Natural killer cell (primary cell): Measurements from ENCODE around the gene SPINK13. TPM values are rescaled to one million over a fixed set of nuclear protein-coding genes. Genes with fewer than 3 reads are reported as not detected.

Experiments used
- ATAC-seq, 3 donors: fragments of 150-1000 bp in 2 of 3; fragments of 200-7000 bp in 1 of 3; cut with Tn5 transposase; 1 replicate in 1 of 3; 2 replicates in 2 of 3; pipeline ENCODE4 v1.10.0; 2021; ENCODE audit warnings: mild to moderate bottlenecking in 2 of 3, moderate library complexity in 2 of 3
- DNase-seq, 2 donors: peaks; one replicate each; pipeline versions ENCODE4 v3.0.0 to v3.0.0-alpha.2; 2013 to 2021; ENCODE audit warnings: mixed read lengths in 1 of 2
- H3K27ac ChIP-seq: one replicate; pipeline ENCODE4 v1.5.1; 2013; ENCODE audit warnings: mild to moderate bottlenecking, low read length
- H3K27me3 ChIP-seq: one replicate; pipeline ENCODE4 v1.6.1; 2013; ENCODE audit warnings: low read length; ENCODE audit not compliant: control insufficient read depth, insufficient read depth
- H3K36me3 ChIP-seq: one replicate; pipeline ENCODE4 v1.6.1; 2013; ENCODE audit warnings: low read length; ENCODE audit not compliant: control insufficient read depth, insufficient read depth
- H3K4me1 ChIP-seq: one replicate; pipeline ENCODE4 v1.6.1; 2013; ENCODE audit warnings: low read length; ENCODE audit not compliant: control insufficient read depth, insufficient read depth
- H3K4me3 ChIP-seq: one replicate; pipeline ENCODE4 v1.5.1; 2013; ENCODE audit warnings: low read length
- H3K9me3 ChIP-seq: one replicate; pipeline ENCODE4 v1.6.1; 2013; ENCODE audit warnings: low read length; ENCODE audit not compliant: control insufficient read depth, insufficient read depth
- H3K27ac Mint-ChIP-seq, 2 donors: one replicate each; pipeline ENCODE4 v1.8.0; 2022; ENCODE audit warnings: mild to moderate bottlenecking in 2 of 2, mixed read lengths in 2 of 2, moderate library complexity in 1 of 2
- H3K27me3 Mint-ChIP-seq, 2 donors: one replicate each; pipeline ENCODE4 v1.8.0; 2022; ENCODE audit warnings: low read depth in 2 of 2, mixed read lengths in 2 of 2
- H3K36me3 Mint-ChIP-seq: one replicate; pipeline ENCODE4 v1.8.0; 2022; ENCODE audit warnings: mixed read lengths
- H3K4me1 Mint-ChIP-seq, 2 donors: one replicate each; pipeline ENCODE4 v1.8.0; 2022; ENCODE audit warnings: mixed read lengths in 2 of 2
- H3K4me3 Mint-ChIP-seq: one replicate; pipeline ENCODE4 v1.8.0; 2022; ENCODE audit warnings: mild to moderate bottlenecking, moderate library complexity, mixed read lengths
- H3K9me3 Mint-ChIP-seq, 2 donors: one replicate each; pipeline ENCODE4 v1.8.0; 2022; ENCODE audit warnings: mixed read lengths in 2 of 2
- WGBS: methylation state at CpG from one replicate; pipeline ENCODE4 v1.1.7; 2013; ENCODE audit warnings: missing lambda C conversion rate; ENCODE audit not compliant: insufficient coverage; 5-methylcytosine and 5-hydroxymethylcytosine counted together
- intact Hi-C: fragments of 100-400 bp; cut with micrococcal nuclease; formaldehyde crosslinking; loops from one replicate; pipeline ENCODE4 v1.14.2; 2022
- total RNA-seq, 4 donors: library from RNA; stranded (reverse); fragments of 120-200 nt in 1 of 4; gene quantifications; one replicate each; pipeline versions ENCODE4 v1.2.3 to v1.2.4, GENCODE V29; 2013 to 2022
- TF ChIP-seq, protein P1 (sequence below): fragments of 200-600 bp; IDR thresholded peaks from one replicate; pipeline ENCODE4 v1.8.0; 2022; ENCODE audit warnings: antibody characterized with exemption

The SPINK13 gene
- not detected for total RNA-seq
- total RNA-seq (2013), result not detected

DNA sequence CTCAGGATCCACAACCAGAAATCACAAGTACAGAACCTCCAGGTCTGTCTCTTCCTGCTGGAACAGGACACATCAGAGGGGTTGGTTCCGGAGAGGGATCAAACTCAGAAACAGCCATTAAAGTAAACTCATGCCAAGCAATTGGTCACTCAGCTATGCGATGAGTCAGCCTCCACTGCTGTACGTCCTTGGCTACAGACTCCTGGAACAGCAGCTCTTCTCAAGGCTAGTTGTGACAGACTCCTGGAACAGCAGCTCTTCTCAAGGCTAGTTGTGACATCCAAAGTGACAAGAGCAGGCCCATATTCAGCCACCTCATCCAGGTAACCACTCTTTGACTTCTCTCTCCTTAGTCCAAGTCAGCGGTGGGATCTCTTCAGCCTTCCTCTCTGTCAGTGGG, at the start of gene SPINK13:
Gene SPINK13 (plus strand): TSS at position 229 of the 400 bp plus-strand sequence. CDS start 1,279 bp downstream, outside the sequence.
- no peak within 1 kb of the TSS for H3K27ac ChIP-seq
- H3K27me3 Mint-ChIP-seq, result peaks cover 0 to 3% of the 10 kb centered on the region in 2 donors
- no peaks in the 10 kb centered on the region for H3K27me3 ChIP-seq
- 91% methylated on average over 4 of the region's 4 CpGs for WGBS
- ATAC-seq (no peak), DNase-seq (no peak)
- no peak within 1 kb of the TSS for H3K4me3 ChIP-seq
- no peaks in the 10 kb centered on the region for H3K4me1 ChIP-seq
- no peak within 1 kb of the TSS for H3K4me3 Mint-ChIP-seq
- no peaks in the 10 kb centered on the region for H3K36me3 Mint-ChIP-seq
- intact Hi-C loops, result no loop called here
- H3K9me3 ChIP-seq, result no peaks in the 10 kb centered on the region
- peaks cover 2 to 10% of the 10 kb centered on the region in 2 donors for H3K9me3 Mint-ChIP-seq
- H3K4me1 Mint-ChIP-seq, result no peaks in the 10 kb centered on the region
- TF ChIP-seq, protein P1, sequence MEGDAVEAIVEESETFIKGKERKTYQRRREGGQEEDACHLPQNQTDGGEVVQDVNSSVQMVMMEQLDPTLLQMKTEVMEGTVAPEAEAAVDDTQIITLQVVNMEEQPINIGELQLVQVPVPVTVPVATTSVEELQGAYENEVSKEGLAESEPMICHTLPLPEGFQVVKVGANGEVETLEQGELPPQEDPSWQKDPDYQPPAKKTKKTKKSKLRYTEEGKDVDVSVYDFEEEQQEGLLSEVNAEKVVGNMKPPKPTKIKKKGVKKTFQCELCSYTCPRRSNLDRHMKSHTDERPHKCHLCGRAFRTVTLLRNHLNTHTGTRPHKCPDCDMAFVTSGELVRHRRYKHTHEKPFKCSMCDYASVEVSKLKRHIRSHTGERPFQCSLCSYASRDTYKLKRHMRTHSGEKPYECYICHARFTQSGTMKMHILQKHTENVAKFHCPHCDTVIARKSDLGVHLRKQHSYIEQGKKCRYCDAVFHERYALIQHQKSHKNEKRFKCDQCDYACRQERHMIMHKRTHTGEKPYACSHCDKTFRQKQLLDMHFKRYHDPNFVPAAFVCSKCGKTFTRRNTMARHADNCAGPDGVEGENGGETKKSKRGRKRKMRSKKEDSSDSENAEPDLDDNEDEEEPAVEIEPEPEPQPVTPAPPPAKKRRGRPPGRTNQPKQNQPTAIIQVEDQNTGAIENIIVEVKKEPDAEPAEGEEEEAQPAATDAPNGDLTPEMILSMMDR, result no peak
- H3K36me3 ChIP-seq, result no peaks in the 10 kb centered on the region
- no peak within 1 kb of the TSS for H3K27ac Mint-ChIP-seq

DNA sequence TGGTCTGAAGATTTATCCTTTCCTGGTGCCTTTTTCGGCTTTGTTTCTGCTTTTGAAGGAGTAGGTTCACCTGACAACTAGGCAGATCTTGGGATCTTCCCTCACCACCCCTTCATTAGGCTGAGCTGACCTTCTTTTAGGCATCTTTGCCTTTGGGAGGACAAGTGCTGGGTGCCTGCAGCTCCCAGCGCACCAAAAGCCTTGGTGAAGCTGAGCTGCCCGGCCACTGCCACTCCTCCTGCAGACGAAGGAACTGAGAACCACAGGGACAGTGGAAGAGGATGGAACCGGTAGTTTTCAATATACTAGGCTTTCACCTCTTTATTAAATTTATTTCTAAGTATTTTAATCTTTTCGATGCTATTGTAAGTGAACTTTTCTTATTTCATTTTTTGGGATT, 47.1 kb upstream of the SPINK13 start:
- no peak overlapping the region for H3K4me3 ChIP-seq
- H3K27me3 ChIP-seq, result no peaks in the 10 kb centered on the region
- H3K36me3 ChIP-seq, result no peaks in the 10 kb centered on the region
- no peak overlapping the region for H3K27ac Mint-ChIP-seq
- 74% methylated on average over 5 of the region's 6 CpGs for WGBS
- no peaks in the 10 kb centered on the region for H3K9me3 ChIP-seq
- no peak overlapping the region for H3K27ac ChIP-seq
- ATAC-seq (no peak), DNase-seq (no peak)
- intact Hi-C loops, result no loop called here
- no peaks in the 10 kb centered on the region for H3K4me1 Mint-ChIP-seq
- no peaks in the 10 kb centered on the region for H3K27me3 Mint-ChIP-seq
- no peak overlapping the region for H3K4me3 Mint-ChIP-seq
- TF ChIP-seq, protein P1, result no peak
- no peaks in the 10 kb centered on the region for H3K4me1 ChIP-seq
- H3K9me3 Mint-ChIP-seq, result peaks cover 0 to 2% of the 10 kb centered on the region in 2 donors
- H3K36me3 Mint-ChIP-seq, result no peaks in the 10 kb centered on the region

GRCh38 chr5:148224117-148224742, 44.4 kb upstream of the SPINK13 start:
- Mint-ChIP-seq H3K27ac (no peak overlapping the region), H3K27me3 (no peaks in the 10 kb centered on the region), H3K36me3 (no peaks in the 10 kb centered on the region), H3K9me3 (no peaks in the 10 kb centered on the region), H3K4me3 (no peak overlapping the region), H3K4me1 (no peaks in the 10 kb centered on the region)
- Histone ChIP-seq H3K9me3 (no peaks in the 10 kb centered on the region), H3K36me3 (no peaks in the 10 kb centered on the region), H3K27ac (no peak overlapping the region), H3K27me3 (no peaks in the 10 kb centered on the region), H3K4me1 (no peaks in the 10 kb centered on the region), H3K4me3 (no peak overlapping the region)
- WGBS, result no CpG with 5 or more reads among the region's 2 CpGs
- intact Hi-C loops, result no loop called here
- ATAC-seq (no peak), DNase-seq (no peak)
- TF ChIP-seq, protein P1, result no peak
